Lung (tissue), 16 donors: ENCODE measurements around the gene LAMA3. TPM values are rescaled to one million over a fixed set of nuclear protein-coding genes. Genes with fewer than 3 reads are reported as not detected.

Experiments
- ATAC-seq: fragments of 200-7000 bp; cut with Tn5 transposase; one replicate; pipeline ENCODE4 v1.9.1; 2020; ENCODE audit warnings: moderate number of reproducible peaks; ENCODE audit not compliant: insufficient read depth, low FRiP score
- DNase-seq, 3 donors: peaks; one replicate each; pipeline ENCODE4 v3.0.0-alpha.2; 2013 to 2017
- H3K27ac ChIP-seq, 2 donors: one replicate each; pipeline ENCODE4 v1.5.1; 2013; ENCODE audit warnings: mild to moderate bottlenecking in 2 of 2, moderate library complexity in 2 of 2, control low read depth in 1 of 2, inconsistent platforms in 1 of 2, low read depth in 1 of 2, low read length in 1 of 2
- H3K27me3 ChIP-seq, 3 donors: one replicate each; pipeline ENCODE4 v1.5.1; 2013; ENCODE audit warnings: low read length in 2 of 3; ENCODE audit not compliant: control insufficient read depth in 3 of 3, insufficient read depth in 3 of 3
- H3K36me3 ChIP-seq, 4 donors: one replicate each; pipeline ENCODE4 v1.5.1; 2013; ENCODE audit warnings: low read length in 4 of 4, mild to moderate bottlenecking in 1 of 4, moderate library complexity in 1 of 4; ENCODE audit not compliant: control insufficient read depth in 4 of 4, insufficient read depth in 4 of 4
- H3K4me1 ChIP-seq, 5 donors: one replicate each; pipeline ENCODE4 v1.5.1; 2013; ENCODE audit warnings: low read length in 5 of 5, mild to moderate bottlenecking in 2 of 5, moderate library complexity in 1 of 5; ENCODE audit not compliant: control insufficient read depth in 5 of 5, insufficient read depth in 5 of 5
- H3K4me3 ChIP-seq: one replicate; pipeline ENCODE4 v1.5.1; 2013; ENCODE audit warnings: mild to moderate bottlenecking, control low read depth, moderate library complexity
- H3K9ac ChIP-seq, 2 donors: one replicate each; pipeline ENCODE4 v1.5.1; 2013; ENCODE audit warnings: low read length in 2 of 2, control low read depth in 1 of 2; ENCODE audit not compliant: insufficient read depth in 1 of 2
- H3K9me3 ChIP-seq, 4 donors: one replicate each; pipeline ENCODE4 v1.5.1; 2013; ENCODE audit warnings: low read length in 3 of 4, mild to moderate bottlenecking in 1 of 4, moderate library complexity in 1 of 4; ENCODE audit not compliant: control insufficient read depth in 4 of 4, insufficient read depth in 3 of 4
- WGBS, 2 donors: extraction: QIAGEN DNeasy Blood & Tissue Kit; methylation state at CpG; one replicate each; pipeline ENCODE4 v1.1.7; 2013; 5-methylcytosine and 5-hydroxymethylcytosine counted together
- long read RNA-seq, 5 donors: transcript quantifications; one replicate each; lab custom pipeline, GENCODE V29; 2026
- polyA plus RNA-seq, 2 donors: library from polyadenylated mRNA; stranded (reverse); fragments of 200-250 nt; gene quantifications; one replicate each; pipeline ENCODE4 v1.2.1, GENCODE V29; 2013
- total RNA-seq, 2 donors: library from RNA; depleted of rRNA in 1 of 2; stranded (reverse); fragments of >200 nt in 1 of 2; gene quantifications; one replicate each; pipeline ENCODE4 v1.2.1, GENCODE V29; 2014 to 2021
- TF ChIP-seq, protein P1 (sequence below): IDR thresholded peaks from 2 replicates; pipeline ENCODE4 v1.5.1; 2012; ENCODE audit warnings: mild to moderate bottlenecking; ENCODE audit errors: control extremely low read depth, extremely low read depth
- donor health status: control.
- donor health status: control.
- donor health status: Bipolar disorder and iron deficiency.
- donor health status: healthy.
- donor health status: DM: yes; HTN: yes; CAD: no.

LAMA3 gene, protein sequence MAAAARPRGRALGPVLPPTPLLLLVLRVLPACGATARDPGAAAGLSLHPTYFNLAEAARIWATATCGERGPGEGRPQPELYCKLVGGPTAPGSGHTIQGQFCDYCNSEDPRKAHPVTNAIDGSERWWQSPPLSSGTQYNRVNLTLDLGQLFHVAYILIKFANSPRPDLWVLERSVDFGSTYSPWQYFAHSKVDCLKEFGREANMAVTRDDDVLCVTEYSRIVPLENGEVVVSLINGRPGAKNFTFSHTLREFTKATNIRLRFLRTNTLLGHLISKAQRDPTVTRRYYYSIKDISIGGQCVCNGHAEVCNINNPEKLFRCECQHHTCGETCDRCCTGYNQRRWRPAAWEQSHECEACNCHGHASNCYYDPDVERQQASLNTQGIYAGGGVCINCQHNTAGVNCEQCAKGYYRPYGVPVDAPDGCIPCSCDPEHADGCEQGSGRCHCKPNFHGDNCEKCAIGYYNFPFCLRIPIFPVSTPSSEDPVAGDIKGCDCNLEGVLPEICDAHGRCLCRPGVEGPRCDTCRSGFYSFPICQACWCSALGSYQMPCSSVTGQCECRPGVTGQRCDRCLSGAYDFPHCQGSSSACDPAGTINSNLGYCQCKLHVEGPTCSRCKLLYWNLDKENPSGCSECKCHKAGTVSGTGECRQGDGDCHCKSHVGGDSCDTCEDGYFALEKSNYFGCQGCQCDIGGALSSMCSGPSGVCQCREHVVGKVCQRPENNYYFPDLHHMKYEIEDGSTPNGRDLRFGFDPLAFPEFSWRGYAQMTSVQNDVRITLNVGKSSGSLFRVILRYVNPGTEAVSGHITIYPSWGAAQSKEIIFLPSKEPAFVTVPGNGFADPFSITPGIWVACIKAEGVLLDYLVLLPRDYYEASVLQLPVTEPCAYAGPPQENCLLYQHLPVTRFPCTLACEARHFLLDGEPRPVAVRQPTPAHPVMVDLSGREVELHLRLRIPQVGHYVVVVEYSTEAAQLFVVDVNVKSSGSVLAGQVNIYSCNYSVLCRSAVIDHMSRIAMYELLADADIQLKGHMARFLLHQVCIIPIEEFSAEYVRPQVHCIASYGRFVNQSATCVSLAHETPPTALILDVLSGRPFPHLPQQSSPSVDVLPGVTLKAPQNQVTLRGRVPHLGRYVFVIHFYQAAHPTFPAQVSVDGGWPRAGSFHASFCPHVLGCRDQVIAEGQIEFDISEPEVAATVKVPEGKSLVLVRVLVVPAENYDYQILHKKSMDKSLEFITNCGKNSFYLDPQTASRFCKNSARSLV (N-terminal part only)
- total RNA-seq (100 to 1,000 TPM in 1 of 2 donors, 10 to 100 TPM in 1; 81.0 to 110 TPM), polyA plus RNA-seq (10 to 100 TPM; 14.1 to 22.8 TPM)
- long read RNA-seq, donor 1, partial matches to known transcripts, result 32 of 32 reads
- long read RNA-seq, donor 1, other reads (novel, unspliced or antisense), result 0 of 32 reads
- long read RNA-seq, donor 2, partial matches to known transcripts, result 5 of 5 reads
- long read RNA-seq, donor 2, other reads (novel, unspliced or antisense), result 0 of 5 reads
- long read RNA-seq, donor 3, partial matches to known transcripts, result 24 of 24 reads
- long read RNA-seq, donor 3, other reads (novel, unspliced or antisense), result 0 of 24 reads
- long read RNA-seq, donor 4, partial matches to known transcripts, result 6 of 6 reads
- long read RNA-seq, donor 4, other reads (novel, unspliced or antisense), result 0 of 6 reads
- long read RNA-seq, donor 5, partial matches to known transcripts, result 53 of 54 reads
- long read RNA-seq, donor 5, other reads (novel, unspliced or antisense), result 0 of 54 reads

DNA sequence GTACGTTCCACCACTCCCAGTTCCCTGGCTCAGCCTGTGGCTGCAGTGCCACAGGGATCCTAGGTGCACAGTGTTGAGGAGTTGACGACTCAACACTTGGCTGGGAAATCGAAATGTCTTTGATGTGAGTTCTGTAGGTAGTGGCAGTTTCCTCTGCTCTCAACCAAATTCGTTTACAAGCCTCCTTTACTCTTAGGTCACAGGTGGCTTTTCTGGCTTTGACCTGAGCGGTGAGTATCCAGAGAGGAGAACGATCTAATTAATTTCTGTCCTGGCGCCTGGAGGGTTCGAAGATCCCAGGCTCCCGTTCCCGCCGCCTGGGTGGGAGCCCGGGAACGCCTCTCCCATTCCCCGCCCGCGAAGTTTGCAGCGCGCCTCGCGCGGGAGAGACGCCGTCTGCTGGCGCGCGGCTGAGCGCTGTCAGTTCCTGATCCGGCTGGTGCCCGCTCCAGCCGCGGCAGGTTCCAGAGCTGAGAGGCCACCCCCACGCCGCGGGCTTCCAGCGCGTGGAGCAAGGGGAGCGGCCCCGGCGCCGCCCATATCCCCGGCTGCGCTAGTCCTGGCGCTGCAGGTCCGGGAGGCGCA, at the start of gene LAMA3:
LAMA3 (plus strand) TSS at position 423 of the 585 bp plus-strand sequence. CDS start 231 bp downstream, outside the sequence.
- ATAC-seq, result peak; percentile 89
- peaks cover 0 to 3% (median 0%) of the 10 kb centered on the region in 5 donors for H3K4me1 ChIP-seq
- peak within 1 kb of the TSS; percentile 50 for H3K4me3 ChIP-seq
- TF ChIP-seq, protein P1, sequence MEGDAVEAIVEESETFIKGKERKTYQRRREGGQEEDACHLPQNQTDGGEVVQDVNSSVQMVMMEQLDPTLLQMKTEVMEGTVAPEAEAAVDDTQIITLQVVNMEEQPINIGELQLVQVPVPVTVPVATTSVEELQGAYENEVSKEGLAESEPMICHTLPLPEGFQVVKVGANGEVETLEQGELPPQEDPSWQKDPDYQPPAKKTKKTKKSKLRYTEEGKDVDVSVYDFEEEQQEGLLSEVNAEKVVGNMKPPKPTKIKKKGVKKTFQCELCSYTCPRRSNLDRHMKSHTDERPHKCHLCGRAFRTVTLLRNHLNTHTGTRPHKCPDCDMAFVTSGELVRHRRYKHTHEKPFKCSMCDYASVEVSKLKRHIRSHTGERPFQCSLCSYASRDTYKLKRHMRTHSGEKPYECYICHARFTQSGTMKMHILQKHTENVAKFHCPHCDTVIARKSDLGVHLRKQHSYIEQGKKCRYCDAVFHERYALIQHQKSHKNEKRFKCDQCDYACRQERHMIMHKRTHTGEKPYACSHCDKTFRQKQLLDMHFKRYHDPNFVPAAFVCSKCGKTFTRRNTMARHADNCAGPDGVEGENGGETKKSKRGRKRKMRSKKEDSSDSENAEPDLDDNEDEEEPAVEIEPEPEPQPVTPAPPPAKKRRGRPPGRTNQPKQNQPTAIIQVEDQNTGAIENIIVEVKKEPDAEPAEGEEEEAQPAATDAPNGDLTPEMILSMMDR, result no peak
- H3K9me3 ChIP-seq, result peaks cover 0 to 3% (median 0%) of the 10 kb centered on the region in 4 donors
- H3K9ac ChIP-seq, result no peak within 1 kb of the TSS
- H3K27me3 ChIP-seq, result peaks cover 0 to 39% (median 33%) of the 10 kb centered on the region in 3 donors
- H3K36me3 ChIP-seq, result no peaks in the 10 kb centered on the region
- WGBS, 2 donors, result 1% methylated on average over 45 of the region's 45 CpGs
- peak; percentile 27 to 67 (median 58) for DNase-seq
- H3K27ac ChIP-seq, result peak within 1 kb of the TSS in 1 of 2 donors; percentile 63

DNA sequence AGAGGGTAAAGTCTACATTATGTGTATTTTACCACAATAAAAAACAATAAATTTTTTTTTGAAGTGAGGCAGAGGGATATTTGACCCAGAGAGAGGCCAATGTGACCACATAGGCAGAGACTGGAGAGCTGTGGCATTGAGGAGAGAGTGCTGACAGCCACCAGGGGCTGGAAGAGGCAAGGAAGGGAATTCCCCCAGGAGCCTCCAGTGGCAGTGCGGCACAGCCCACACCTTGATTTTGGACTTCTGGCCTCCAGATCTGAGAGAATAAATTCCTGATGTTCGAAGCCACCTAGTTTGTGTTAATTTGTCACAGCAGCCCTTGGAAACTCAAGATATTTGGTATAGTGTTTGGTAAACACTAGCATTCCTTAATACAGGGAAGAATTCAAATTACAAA, 49.2 kb upstream of the LAMA3 start:
- no peak overlapping the region for H3K27ac ChIP-seq
- no peak overlapping the region for H3K4me3 ChIP-seq
- peaks cover 0 to 10% (median 0%) of the 10 kb centered on the region in 5 donors for H3K4me1 ChIP-seq
- TF ChIP-seq, protein P1, result no peak
- ATAC-seq (no peak), DNase-seq (no peak)
- peaks cover 0 to 15% (median 0%) of the 10 kb centered on the region in 4 donors for H3K9me3 ChIP-seq
- peaks cover 0 to 3% (median 0%) of the 10 kb centered on the region in 3 donors for H3K27me3 ChIP-seq
- WGBS, 2 donors, result 76 to 87% methylated on average over 2 of the region's 2 CpGs
- no peaks in the 10 kb centered on the region for H3K36me3 ChIP-seq
- no peak overlapping the region for H3K9ac ChIP-seq
